Fibroblast of mammary gland (primary cell): ENCODE measurements around the gene RAD54L.
A peak's percentile ranks its signal among the peaks of the same experiment; 100 is the strongest.

Source experiments
- DNase-seq: peaks from one replicate; pipeline ENCODE4 v3.0.0-alpha.2; 2010; ENCODE audit warnings: low read depth
- H3K4me3 ChIP-seq: 2 replicates; pipeline ENCODE4 v1.5.1; 2011; ENCODE audit warnings: low read depth, mild to moderate bottlenecking, low read length, moderate library complexity; ENCODE audit not compliant: control insufficient read depth
- CTCF ChIP-seq: conservative IDR thresholded peaks from 2 replicates; pipeline ENCODE4 v1.5.1; 2011; ENCODE audit warnings: low read depth, low read length, inconsistent platforms; ENCODE audit not compliant: control insufficient read depth, insufficient read depth

Gene RAD54L

GRCh38 chr1:46295306-46295705, 47.7 kb downstream of the RAD54L start:
- no peak overlapping the region for H3K4me3 ChIP-seq
- DNase-seq, result no peak
- no peak for TF ChIP-seq CTCF

DNA sequence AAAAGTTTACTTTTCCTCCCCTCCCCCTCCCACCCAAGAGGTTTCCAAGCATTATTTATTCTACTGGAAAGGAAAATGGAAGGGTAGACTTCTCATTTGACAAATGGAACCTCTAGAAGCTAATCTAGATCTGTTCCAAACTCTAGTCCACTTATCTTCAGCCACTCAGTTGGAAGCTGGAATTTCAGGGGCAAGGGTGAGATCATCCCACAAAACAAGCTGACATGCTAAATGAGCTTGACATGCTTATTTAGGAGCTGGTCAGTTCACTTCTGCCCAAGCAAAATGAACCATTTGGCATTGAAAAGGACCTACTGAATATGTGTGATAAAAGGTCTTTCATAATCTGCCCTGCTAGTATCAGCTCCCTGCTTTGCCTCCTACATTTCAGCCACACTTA, 50.8 kb downstream of the RAD54L start:
- no peak for DNase-seq
- no peak overlapping the region for H3K4me3 ChIP-seq
- no peak for TF ChIP-seq CTCF

- no peak for TF ChIP-seq CTCF
- DNase-seq, result peak; percentile 48
- peak overlapping the region; percentile 97 for H3K4me3 ChIP-seq
Measured at GRCh38 chr1:46300673-46301405, 53.3 kb downstream of the RAD54L start.

DNA sequence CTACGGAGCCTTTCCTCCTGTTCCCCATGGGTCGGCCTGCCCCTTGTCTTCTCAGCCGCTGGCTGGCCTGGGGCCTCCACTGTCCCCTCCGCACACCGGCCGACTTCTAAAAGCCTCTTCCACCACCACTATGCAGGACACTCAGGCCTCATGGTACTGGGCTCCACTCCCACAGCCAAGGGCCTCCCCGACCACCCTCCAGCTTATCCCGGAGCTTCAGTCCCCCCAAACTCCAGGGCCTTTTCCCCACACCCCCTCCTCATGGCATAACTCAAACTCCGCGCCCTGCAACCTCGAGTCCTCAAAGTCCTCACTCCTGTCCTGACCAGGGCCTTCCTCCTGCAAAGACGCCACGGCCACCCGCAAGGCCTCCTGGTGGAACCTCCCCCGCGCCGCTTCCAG, 53.8 kb downstream of the RAD54L start:
- peak overlapping the region; percentile 97 for H3K4me3 ChIP-seq
- DNase-seq, result no peak
- TF ChIP-seq CTCF, result no peak

GRCh38 chr1:46301808-46302640, 54.5 kb downstream of the RAD54L start:
- H3K4me3 ChIP-seq, result peak overlapping the region; percentile 97
- TF ChIP-seq CTCF, result no peak

GRCh38 chr1:46302641-46303037, 55.1 kb downstream of the RAD54L start:
- DNase-seq, result no peak
- H3K4me3 ChIP-seq, result peak overlapping the region; percentile 97
- no peak for TF ChIP-seq CTCF

More at GRCh38 chr1:46301808-46302640, 54.5 kb downstream of the RAD54L start:
- peak; percentile 47 for DNase-seq
